ENCODE results near the gene BICD1. TPM values are rescaled to one million over a fixed set of nuclear protein-coding genes. Genes with fewer than 3 reads are reported as not detected.
A peak's percentile ranks its signal among the peaks of the same experiment; 100 is the strongest.

The BICD1 gene
- total and polyA plus RNA-seq, 2 experiments from 2014 or later = 59.3 to 83.6 TPM

GRCh38 chr12:32087306-32087705, 19.3 kb upstream of the BICD1 start:
- H3K9me2 ChIP-seq (ENCODE audit: insufficient read depth) = no peaks in the 10 kb centered on the region
- TF ChIP-seq ZNF331 (CRISPR knock-in tag; IDR thresholded peaks at IDR 0.05; ENCODE audit: low read depth) (no peak), EZH2 (IDR thresholded peaks at IDR 0.05; ENCODE audit: low read depth, unreplicated experiment) (no peak), JUNB (IDR thresholded peaks at IDR 0.05; ENCODE audit: unreplicated experiment) (no peak), CTCF (conservative IDR thresholded peaks at IDR 0.05; ENCODE audit: low read depth in 2 of 2) (no peak), NANOG (IDR thresholded peaks at IDR 0.05; ENCODE audit: borderline replicate concordance) (no peak), STAT1 (IDR thresholded peaks at IDR 0.05; ENCODE audit: unreplicated experiment) (no peak), ZNF114 (CRISPR knock-in tag; IDR thresholded peaks at IDR 0.05) (no peak), EZH2phosphoT487 (IDR thresholded peaks at IDR 0.05; ENCODE audit: unreplicated experiment) (no peak), POLR2AphosphoS5 (IDR thresholded peaks at IDR 0.05; ENCODE audit: low read depth) (no peak), CREB1 (CRISPR knock-in tag; IDR thresholded peaks at IDR 0.05; ENCODE audit: low read depth) (no peak)
- TF ChIP-seq, protein P1, sequence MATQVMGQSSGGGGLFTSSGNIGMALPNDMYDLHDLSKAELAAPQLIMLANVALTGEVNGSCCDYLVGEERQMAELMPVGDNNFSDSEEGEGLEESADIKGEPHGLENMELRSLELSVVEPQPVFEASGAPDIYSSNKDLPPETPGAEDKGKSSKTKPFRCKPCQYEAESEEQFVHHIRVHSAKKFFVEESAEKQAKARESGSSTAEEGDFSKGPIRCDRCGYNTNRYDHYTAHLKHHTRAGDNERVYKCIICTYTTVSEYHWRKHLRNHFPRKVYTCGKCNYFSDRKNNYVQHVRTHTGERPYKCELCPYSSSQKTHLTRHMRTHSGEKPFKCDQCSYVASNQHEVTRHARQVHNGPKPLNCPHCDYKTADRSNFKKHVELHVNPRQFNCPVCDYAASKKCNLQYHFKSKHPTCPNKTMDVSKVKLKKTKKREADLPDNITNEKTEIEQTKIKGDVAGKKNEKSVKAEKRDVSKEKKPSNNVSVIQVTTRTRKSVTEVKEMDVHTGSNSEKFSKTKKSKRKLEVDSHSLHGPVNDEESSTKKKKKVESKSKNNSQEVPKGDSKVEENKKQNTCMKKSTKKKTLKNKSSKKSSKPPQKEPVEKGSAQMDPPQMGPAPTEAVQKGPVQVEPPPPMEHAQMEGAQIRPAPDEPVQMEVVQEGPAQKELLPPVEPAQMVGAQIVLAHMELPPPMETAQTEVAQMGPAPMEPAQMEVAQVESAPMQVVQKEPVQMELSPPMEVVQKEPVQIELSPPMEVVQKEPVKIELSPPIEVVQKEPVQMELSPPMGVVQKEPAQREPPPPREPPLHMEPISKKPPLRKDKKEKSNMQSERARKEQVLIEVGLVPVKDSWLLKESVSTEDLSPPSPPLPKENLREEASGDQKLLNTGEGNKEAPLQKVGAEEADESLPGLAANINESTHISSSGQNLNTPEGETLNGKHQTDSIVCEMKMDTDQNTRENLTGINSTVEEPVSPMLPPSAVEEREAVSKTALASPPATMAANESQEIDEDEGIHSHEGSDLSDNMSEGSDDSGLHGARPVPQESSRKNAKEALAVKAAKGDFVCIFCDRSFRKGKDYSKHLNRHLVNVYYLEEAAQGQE (IDR thresholded peaks at IDR 0.05; ENCODE audit: unreplicated experiment) = no peak
- TF ChIP-seq, protein P2, sequence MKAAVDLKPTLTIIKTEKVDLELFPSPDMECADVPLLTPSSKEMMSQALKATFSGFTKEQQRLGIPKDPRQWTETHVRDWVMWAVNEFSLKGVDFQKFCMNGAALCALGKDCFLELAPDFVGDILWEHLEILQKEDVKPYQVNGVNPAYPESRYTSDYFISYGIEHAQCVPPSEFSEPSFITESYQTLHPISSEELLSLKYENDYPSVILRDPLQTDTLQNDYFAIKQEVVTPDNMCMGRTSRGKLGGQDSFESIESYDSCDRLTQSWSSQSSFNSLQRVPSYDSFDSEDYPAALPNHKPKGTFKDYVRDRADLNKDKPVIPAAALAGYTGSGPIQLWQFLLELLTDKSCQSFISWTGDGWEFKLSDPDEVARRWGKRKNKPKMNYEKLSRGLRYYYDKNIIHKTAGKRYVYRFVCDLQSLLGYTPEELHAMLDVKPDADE (IDR thresholded peaks at IDR 0.05) = no peak
- TF ChIP-seq, protein P3, sequence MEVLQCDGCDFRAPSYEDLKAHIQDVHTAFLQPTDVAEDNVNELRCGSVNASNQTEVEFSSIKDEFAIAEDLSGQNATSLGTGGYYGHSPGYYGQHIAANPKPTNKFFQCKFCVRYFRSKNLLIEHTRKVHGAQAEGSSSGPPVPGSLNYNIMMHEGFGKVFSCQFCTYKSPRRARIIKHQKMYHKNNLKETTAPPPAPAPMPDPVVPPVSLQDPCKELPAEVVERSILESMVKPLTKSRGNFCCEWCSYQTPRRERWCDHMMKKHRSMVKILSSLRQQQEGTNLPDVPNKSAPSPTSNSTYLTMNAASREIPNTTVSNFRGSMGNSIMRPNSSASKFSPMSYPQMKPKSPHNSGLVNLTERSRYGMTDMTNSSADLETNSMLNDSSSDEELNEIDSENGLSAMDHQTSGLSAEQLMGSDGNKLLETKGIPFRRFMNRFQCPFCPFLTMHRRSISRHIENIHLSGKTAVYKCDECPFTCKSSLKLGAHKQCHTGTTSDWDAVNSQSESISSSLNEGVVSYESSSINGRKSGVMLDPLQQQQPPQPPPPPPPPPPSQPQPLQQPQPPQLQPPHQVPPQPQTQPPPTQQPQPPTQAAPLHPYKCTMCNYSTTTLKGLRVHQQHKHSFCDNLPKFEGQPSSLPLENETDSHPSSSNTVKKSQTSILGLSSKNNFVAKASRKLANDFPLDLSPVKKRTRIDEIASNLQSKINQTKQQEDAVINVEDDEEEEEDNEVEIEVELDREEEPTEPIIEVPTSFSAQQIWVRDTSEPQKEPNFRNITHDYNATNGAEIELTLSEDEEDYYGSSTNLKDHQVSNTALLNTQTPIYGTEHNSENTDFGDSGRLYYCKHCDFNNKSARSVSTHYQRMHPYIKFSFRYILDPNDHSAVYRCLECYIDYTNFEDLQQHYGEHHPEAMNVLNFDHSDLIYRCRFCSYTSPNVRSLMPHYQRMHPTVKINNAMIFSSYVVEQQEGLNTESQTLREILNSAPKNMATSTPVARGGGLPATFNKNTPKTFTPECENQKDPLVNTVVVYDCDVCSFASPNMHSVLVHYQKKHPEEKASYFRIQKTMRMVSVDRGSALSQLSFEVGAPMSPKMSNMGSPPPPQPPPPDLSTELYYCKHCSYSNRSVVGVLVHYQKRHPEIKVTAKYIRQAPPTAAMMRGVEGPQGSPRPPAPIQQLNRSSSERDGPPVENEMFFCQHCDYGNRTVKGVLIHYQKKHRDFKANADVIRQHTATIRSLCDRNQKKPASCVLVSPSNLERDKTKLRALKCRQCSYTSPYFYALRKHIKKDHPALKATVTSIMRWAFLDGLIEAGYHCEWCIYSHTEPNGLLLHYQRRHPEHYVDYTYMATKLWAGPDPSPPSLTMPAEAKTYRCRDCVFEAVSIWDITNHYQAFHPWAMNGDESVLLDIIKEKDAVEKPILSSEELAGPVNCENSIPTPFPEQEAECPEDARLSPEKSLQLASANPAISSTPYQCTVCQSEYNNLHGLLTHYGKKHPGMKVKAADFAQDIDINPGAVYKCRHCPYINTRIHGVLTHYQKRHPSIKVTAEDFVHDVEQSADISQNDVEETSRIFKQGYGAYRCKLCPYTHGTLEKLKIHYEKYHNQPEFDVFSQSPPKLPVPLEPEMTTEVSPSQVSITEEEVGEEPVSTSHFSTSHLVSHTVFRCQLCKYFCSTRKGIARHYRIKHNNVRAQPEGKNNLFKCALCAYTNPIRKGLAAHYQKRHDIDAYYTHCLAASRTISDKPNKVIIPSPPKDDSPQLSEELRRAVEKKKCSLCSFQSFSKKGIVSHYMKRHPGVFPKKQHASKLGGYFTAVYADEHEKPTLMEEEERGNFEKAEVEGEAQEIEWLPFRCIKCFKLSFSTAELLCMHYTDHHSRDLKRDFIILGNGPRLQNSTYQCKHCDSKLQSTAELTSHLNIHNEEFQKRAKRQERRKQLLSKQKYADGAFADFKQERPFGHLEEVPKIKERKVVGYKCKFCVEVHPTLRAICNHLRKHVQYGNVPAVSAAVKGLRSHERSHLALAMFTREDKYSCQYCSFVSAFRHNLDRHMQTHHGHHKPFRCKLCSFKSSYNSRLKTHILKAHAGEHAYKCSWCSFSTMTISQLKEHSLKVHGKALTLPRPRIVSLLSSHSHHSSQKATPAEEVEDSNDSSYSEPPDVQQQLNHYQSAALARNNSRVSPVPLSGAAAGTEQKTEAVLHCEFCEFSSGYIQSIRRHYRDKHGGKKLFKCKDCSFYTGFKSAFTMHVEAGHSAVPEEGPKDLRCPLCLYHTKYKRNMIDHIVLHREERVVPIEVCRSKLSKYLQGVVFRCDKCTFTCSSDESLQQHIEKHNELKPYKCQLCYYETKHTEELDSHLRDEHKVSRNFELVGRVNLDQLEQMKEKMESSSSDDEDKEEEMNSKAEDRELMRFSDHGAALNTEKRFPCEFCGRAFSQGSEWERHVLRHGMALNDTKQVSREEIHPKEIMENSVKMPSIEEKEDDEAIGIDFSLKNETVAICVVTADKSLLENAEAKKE (CRISPR knock-in tag; IDR thresholded peaks at IDR 0.05) = no peak
- peak overlapping the region; percentile 72 for H3K27ac ChIP-seq (ENCODE audit: low read depth)
- no peaks in the 10 kb centered on the region; the same call in 1 of the 2 replicates for H3F3A ChIP-seq (replicated peaks; ENCODE audit: low read depth)
- Mint-ChIP-seq H3K36me3 (ENCODE audit: low read depth) (no peaks in the 10 kb centered on the region; the same call in 2 of the 3 replicates), H3K27me3 (ENCODE audit: insufficient read depth, low read depth, poor library complexity) (peaks cover 14% of the 10 kb centered on the region), H3K4me3 (no peak overlapping the region), H3K4me1 (peaks cover 10% of the 10 kb centered on the region), H3K9me3 (no peaks in the 10 kb centered on the region; the same call in 2 of the 3 replicates), H3K27ac (no peak overlapping the region)
- H4K20me1 ChIP-seq (replicated peaks; ENCODE audit: insufficient read depth) = no peaks in the 10 kb centered on the region
- H3K4me1 ChIP-seq (ENCODE audit: insufficient read depth) = peaks cover 17% of the 10 kb centered on the region
- no peaks in the 10 kb centered on the region; the same call in 1 of the 2 replicates for H3K36me3 ChIP-seq (ENCODE audit: insufficient read depth)
- H3K79me2 ChIP-seq (replicated peaks; ENCODE audit: insufficient read depth) = no peaks in the 10 kb centered on the region
- no peak for DNase-seq (ENCODE audit: low spot score)
- H2AFZ ChIP-seq = peak overlapping the region; percentile 69; the same call in 1 of the 2 replicates
- no peak overlapping the region for H3K4me2 ChIP-seq
- no peak overlapping the region for H3K4me3 ChIP-seq
- peak; percentile 46; the same call in 2 of the 3 replicates for ATAC-seq
- H3K27me3 ChIP-seq (ENCODE audit: insufficient read depth) = no peaks in the 10 kb centered on the region
